Stimulated activated CD4-positive, alpha-beta T cell treated with anti-CD3 and anti-CD28 coated beads, Interleukin-4, amount 100 ng/mL, for 24 hours (primary cell): ENCODE measurements around the gene DEK.

Source experiments
- DNase-seq: peaks from one replicate; pipeline ENCODE4 v3.0.0-alpha.2; 2020

Gene DEK

GRCh38 chr6:18264923-18265377 is 620 bp upstream of the DEK start:
- no peak for DNase-seq

- DNase-seq = peak; percentile 33
Observed at GRCh38 chr6:18263418-18264218, 712 bp downstream of the DEK start.

GRCh38 chr6:18262702-18263417 is 1.5 kb downstream of the DEK start:
- DNase-seq = peak; percentile 63

GRCh38 chr6:18261877-18262276 is 2.5 kb downstream of the DEK start:
- no peak for DNase-seq

GRCh38 chr6:18260448-18261106 is 3.8 kb downstream of the DEK start:
- peak; percentile 17 for DNase-seq

GRCh38 chr6:18259675-18260447 is 4.5 kb downstream of the DEK start:
- DNase-seq = no peak

GRCh38 chr6:18254793-18255192 is 9.5 kb downstream of the DEK start:
- DNase-seq = no peak

GRCh38 chr6:18253635-18254034 is 10.7 kb downstream of the DEK start:
- no peak for DNase-seq

- no peak for DNase-seq
Observed at GRCh38 chr6:18249271-18249670, 15.1 kb downstream of the DEK start.

- no peak for DNase-seq
Observed at GRCh38 chr6:18248698-18249097, 15.6 kb downstream of the DEK start.

GRCh38 chr6:18247002-18247401 is 17.3 kb downstream of the DEK start:
- DNase-seq = no peak

- no peak for DNase-seq
Observed at GRCh38 chr6:18246205-18246604, 18.1 kb downstream of the DEK start.

- peak; percentile 38 for DNase-seq
Observed at GRCh38 chr6:18245642-18246041, 18.7 kb downstream of the DEK start.

GRCh38 chr6:18245079-18245478 is 19.3 kb downstream of the DEK start:
- no peak for DNase-seq

GRCh38 chr6:18244251-18244650 is 20.1 kb downstream of the DEK start:
- DNase-seq = no peak

- DNase-seq = no peak
Observed at GRCh38 chr6:18243302-18243893, 20.9 kb downstream of the DEK start.

GRCh38 chr6:18242062-18242851 is 22.1 kb downstream of the DEK start:
- no peak for DNase-seq

GRCh38 chr6:18241208-18242038 is 22.9 kb downstream of the DEK start:
- DNase-seq = no peak

GRCh38 chr6:18240230-18240629 is 24.1 kb downstream of the DEK start:
- no peak for DNase-seq

GRCh38 chr6:18237167-18237566 is 27.2 kb downstream of the DEK start:
- DNase-seq = no peak

- no peak for DNase-seq
Observed at GRCh38 chr6:18235524-18235923, 28.8 kb downstream of the DEK start.
